Thoracic aorta (tissue), 2 donors: ENCODE data around the gene CDADC1. TPM values are rescaled to one million over a fixed set of nuclear protein-coding genes. Genes with fewer than 3 reads are reported as not detected.
A peak's percentile ranks its signal among the peaks of the same experiment; 100 is the strongest.

Experiments used
- ATAC-seq: fragments of 150-250 bp; one replicate; pipeline ENCODE4 v1.8.0; 2017; ENCODE audit warnings: low read depth; ENCODE audit not compliant: insufficient number of reproducible peaks, low FRiP score
- DNase-seq: peaks from one replicate; pipeline ENCODE4 v3.0.0-alpha.2; 2020; ENCODE audit warnings: low spot score
- H3K27ac ChIP-seq, 2 donors: fragments of 200-600 bp; sonication (generic); 1 replicate in 1 of 2; 2 replicates in 1 of 2; pipeline ENCODE4 v1.5.1; 2016; ENCODE audit warnings: mild to moderate bottlenecking in 2 of 2, moderate library complexity in 2 of 2
- H3K27me3 ChIP-seq: fragments of 200-600 bp; sonication (generic); replicated peaks from 2 replicates; pipeline ENCODE4 v1.6.0; 2016; ENCODE audit warnings: mild to moderate bottlenecking; ENCODE audit not compliant: insufficient read depth
- H3K36me3 ChIP-seq: fragments of 200-600 bp; sonication (generic); one replicate; pipeline ENCODE4 v1.5.1; 2016
- H3K4me1 ChIP-seq, 2 donors: fragments of 200-600 bp; sonication (generic); 1 replicate in 1 of 2; 2 replicates in 1 of 2; pipeline versions ENCODE4 v1.5.1 to v1.6.0; 2016; ENCODE audit warnings: low read depth in 2 of 2, mild to moderate bottlenecking in 1 of 2; ENCODE audit not compliant: control insufficient read depth in 1 of 2
- H3K4me3 ChIP-seq: fragments of 200-600 bp; sonication (generic); 2 replicates; pipeline ENCODE4 v1.5.1; 2016; ENCODE audit warnings: mild to moderate bottlenecking
- H3K9me3 ChIP-seq: fragments of 200-600 bp; sonication (generic); 2 replicates; pipeline ENCODE4 v1.5.1; 2016
- CTCF ChIP-seq: fragments of 200-600 bp; sonication (generic); IDR thresholded peaks from one replicate; pipeline ENCODE4 v1.5.1; 2019; ENCODE audit warnings: antibody characterized with exemption
- total RNA-seq, 2 donors: library from RNA; depleted of rRNA; stranded (reverse); fragments of >200 nt; gene quantifications; one replicate each; pipeline versions ENCODE4 v1.1.0 to v1.2.3, GENCODE V29; 2016

The CDADC1 gene
- total RNA-seq, 2 donors from 2014 or later, result 12.8 to 18.5 TPM

- Histone ChIP-seq H3K4me1 (no peaks in the 10 kb centered on the region), H3K36me3 (no peaks in the 10 kb centered on the region), H3K9me3 (no peaks in the 10 kb centered on the region), H3K27me3 (no peaks in the 10 kb centered on the region), H3K27ac (no peak overlapping the region), H3K4me3 (no peak overlapping the region)
- no peak for ATAC-seq
- TF ChIP-seq CTCF, result no peak
- DNase-seq, result no peak
Observed at GRCh38 chr13:49240017-49240416, 7.7 kb upstream of the CDADC1 start.

DNA sequence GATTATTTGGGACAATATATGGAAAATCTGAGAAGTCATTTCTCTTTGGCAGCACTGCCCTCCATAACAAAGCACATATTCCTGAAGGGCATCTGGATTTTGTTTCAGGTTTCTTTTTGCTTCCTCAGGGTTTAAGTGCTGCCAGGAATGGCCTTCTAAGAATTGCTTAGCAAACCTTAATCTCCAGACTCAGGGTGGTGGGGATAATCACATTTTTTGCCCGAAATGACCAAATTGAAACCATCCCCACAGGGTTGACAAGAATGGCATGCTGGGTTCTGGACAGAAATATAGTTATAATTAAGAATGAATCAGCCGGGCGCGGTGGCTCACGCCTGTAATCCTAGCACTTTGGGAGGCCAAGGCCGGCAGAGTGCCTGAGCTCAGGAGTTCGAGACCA, 6.4 kb upstream of the CDADC1 start:
- Histone ChIP-seq H3K4me1 (no peaks in the 10 kb centered on the region), H3K27ac (no peak overlapping the region), H3K9me3 (no peaks in the 10 kb centered on the region), H3K36me3 (no peaks in the 10 kb centered on the region), H3K27me3 (no peaks in the 10 kb centered on the region), H3K4me3 (no peak overlapping the region)
- ATAC-seq, result no peak
- no peak for TF ChIP-seq CTCF
- no peak for DNase-seq

GRCh38 chr13:49245101-49245500, 2.6 kb upstream of the CDADC1 start:
- no peak overlapping the region for H3K4me3 ChIP-seq
- ATAC-seq, result no peak
- DNase-seq, result no peak
- H3K36me3 ChIP-seq, result no peaks in the 10 kb centered on the region
- H3K27me3 ChIP-seq, result no peaks in the 10 kb centered on the region
- H3K4me1 ChIP-seq, result peaks cover 10 to 15% of the 10 kb centered on the region in 2 donors
- no peak for TF ChIP-seq CTCF
- H3K9me3 ChIP-seq, result no peaks in the 10 kb centered on the region
- H3K27ac ChIP-seq, result no peak overlapping the region

GRCh38 chr13:49246850-49247642, 679 bp upstream of the CDADC1 start:
- Histone ChIP-seq H3K36me3 (no peaks in the 10 kb centered on the region), H3K4me1 (peaks cover 10 to 18% of the 10 kb centered on the region in 2 donors), H3K4me3 (peak overlapping the region; percentile 89), H3K27ac (peak overlapping the region; percentile 92 to 94), H3K27me3 (no peaks in the 10 kb centered on the region), H3K9me3 (no peaks in the 10 kb centered on the region)
- ATAC-seq, result peak; percentile 48
- no peak for DNase-seq
- TF ChIP-seq CTCF, result no peak

GRCh38 chr13:49248622-49249002, 887 bp downstream of the CDADC1 start:
- no peak for TF ChIP-seq CTCF
- ATAC-seq, result no peak
- no peaks in the 10 kb centered on the region for H3K27me3 ChIP-seq

More at GRCh38 chr13:49248622-49249002, 887 bp downstream of the CDADC1 start:
- H3K4me3 ChIP-seq, result peak overlapping the region; percentile 89
- H3K36me3 ChIP-seq, result no peaks in the 10 kb centered on the region
- peak overlapping the region; percentile 92 to 94 for H3K27ac ChIP-seq
- H3K9me3 ChIP-seq, result no peaks in the 10 kb centered on the region
- DNase-seq, result no peak
- H3K4me1 ChIP-seq, result peaks cover 10 to 21% of the 10 kb centered on the region in 2 donors
